Activated T-cell treated with anti-CD3 and anti-CD28 coated beads, Interleukin-2, amount 50 U/mL, for 4 hours (primary cell): ENCODE measurements around the gene PTGR1. TPM values are rescaled to one million over a fixed set of nuclear protein-coding genes. Genes with fewer than 3 reads are reported as not detected.
A peak's percentile ranks its signal among the peaks of the same experiment; 100 is the strongest.
"Not testable (repeated sequence)": the region's sequence is repeated elsewhere in the genome, so short reads cannot be mapped to it uniquely, and the experiment has no call there.

Experiments
- ATAC-seq, 2 donors: fragments of 200-7000 bp; cut with Tn5 transposase; one replicate each; pipeline ENCODE4 v1.10.0; 2021
- DNase-seq: peaks from one replicate; pipeline ENCODE4 v3.0.0-alpha.2; 2020
- H3K27me3 Mint-ChIP-seq: one replicate; pipeline ENCODE4 v1.8.0; 2021; ENCODE audit warnings: low read depth, mixed read lengths
- H3K36me3 Mint-ChIP-seq: one replicate; pipeline ENCODE4 v1.8.0; 2022; ENCODE audit warnings: mixed read lengths; ENCODE audit not compliant: insufficient read depth
- H3K4me1 Mint-ChIP-seq: one replicate; pipeline ENCODE4 v1.8.0; 2021; ENCODE audit warnings: low read depth, mixed read lengths
- H3K4me3 Mint-ChIP-seq: one replicate; pipeline ENCODE4 v1.8.0; 2021; ENCODE audit warnings: mild to moderate bottlenecking, moderate library complexity, mixed read lengths
- H3K9me3 Mint-ChIP-seq: one replicate; pipeline ENCODE4 v1.8.0; 2021; ENCODE audit warnings: mixed read lengths
- total RNA-seq, 3 donors: library from RNA; stranded (reverse); gene quantifications; one replicate each; pipeline ENCODE4 v1.2.1, GENCODE V29; 2021

PTGR1 gene
- total RNA-seq, 3 donors from 2014 or later = 0.26 to 0.73 (median 0.38) TPM

- H3K4me3 Mint-ChIP-seq = no peak overlapping the region
- peaks cover 35% of the 10 kb centered on the region for H3K27me3 Mint-ChIP-seq
- H3K9me3 Mint-ChIP-seq = no peaks in the 10 kb centered on the region
- ATAC-seq (no peak), DNase-seq (no peak)
- peaks cover 18% of the 10 kb centered on the region for H3K4me1 Mint-ChIP-seq
- no peaks in the 10 kb centered on the region for H3K36me3 Mint-ChIP-seq
Measured at GRCh38 chr9:111601237-111602018, 2.0 kb upstream of the PTGR1 start.

DNA sequence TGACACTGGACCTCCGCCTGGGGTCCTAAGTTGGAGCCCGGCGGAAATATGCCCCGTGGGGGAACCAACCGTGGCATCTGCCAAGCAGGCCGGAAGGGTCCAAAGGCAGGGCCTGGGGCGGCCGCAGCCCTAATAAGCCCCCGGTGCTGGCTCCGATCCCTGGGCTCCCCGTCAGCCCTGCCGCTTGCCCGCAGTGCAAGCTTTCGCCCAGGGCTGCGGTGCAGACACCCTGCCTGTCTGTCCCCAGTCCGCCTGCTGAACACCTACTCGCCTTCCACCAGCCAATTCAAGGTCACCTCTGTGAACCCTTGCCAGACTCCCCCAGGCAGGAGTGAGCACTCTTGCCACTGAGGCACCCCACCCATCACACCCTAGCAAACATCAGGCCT lies 502 bp upstream of the PTGR1 start:
- H3K4me3 Mint-ChIP-seq = peak overlapping the region; percentile 83
- H3K9me3 Mint-ChIP-seq = no peaks in the 10 kb centered on the region
- no peaks in the 10 kb centered on the region for H3K36me3 Mint-ChIP-seq
- no peak for ATAC-seq
- peaks cover 18% of the 10 kb centered on the region for H3K4me1 Mint-ChIP-seq
- DNase-seq = no peak
- H3K27me3 Mint-ChIP-seq = peaks cover 35% of the 10 kb centered on the region

DNA sequence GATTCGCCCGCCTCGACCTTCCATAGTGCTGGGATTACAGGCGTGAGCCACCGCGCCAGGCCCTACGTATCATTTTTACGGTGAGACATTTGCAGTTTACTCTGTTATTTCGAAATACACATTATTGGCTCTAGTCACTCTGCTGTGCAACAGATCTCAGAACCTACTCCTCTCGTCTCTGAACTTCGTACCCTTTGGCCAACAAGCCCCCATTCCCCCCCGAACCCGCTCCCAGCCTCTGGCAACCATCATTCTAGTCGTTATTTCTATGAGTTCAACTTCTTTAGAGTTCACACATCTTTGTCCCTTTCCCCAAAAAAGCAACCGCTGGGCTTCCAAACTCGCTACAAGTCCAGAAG lies 735 bp downstream of the PTGR1 start:
- DNase-seq = no peak
- peak overlapping the region; percentile 83 for H3K4me3 Mint-ChIP-seq
- H3K9me3 Mint-ChIP-seq = no peaks in the 10 kb centered on the region
- peaks cover 35% of the 10 kb centered on the region for H3K27me3 Mint-ChIP-seq
- ATAC-seq = peak; percentile 35 to 44
- peaks cover 18% of the 10 kb centered on the region for H3K4me1 Mint-ChIP-seq
- no peaks in the 10 kb centered on the region for H3K36me3 Mint-ChIP-seq

- peaks cover 36% of the 10 kb centered on the region for H3K27me3 Mint-ChIP-seq
- peak overlapping the region; percentile 83 for H3K4me3 Mint-ChIP-seq
- no peaks in the 10 kb centered on the region for H3K9me3 Mint-ChIP-seq
- peak; percentile 41 to 56 for ATAC-seq
- H3K36me3 Mint-ChIP-seq = no peaks in the 10 kb centered on the region
- peak; percentile 58 for DNase-seq
- peaks cover 18% of the 10 kb centered on the region for H3K4me1 Mint-ChIP-seq
Measured at GRCh38 chr9:111597852-111598732, 1.4 kb downstream of the PTGR1 start.

DNA sequence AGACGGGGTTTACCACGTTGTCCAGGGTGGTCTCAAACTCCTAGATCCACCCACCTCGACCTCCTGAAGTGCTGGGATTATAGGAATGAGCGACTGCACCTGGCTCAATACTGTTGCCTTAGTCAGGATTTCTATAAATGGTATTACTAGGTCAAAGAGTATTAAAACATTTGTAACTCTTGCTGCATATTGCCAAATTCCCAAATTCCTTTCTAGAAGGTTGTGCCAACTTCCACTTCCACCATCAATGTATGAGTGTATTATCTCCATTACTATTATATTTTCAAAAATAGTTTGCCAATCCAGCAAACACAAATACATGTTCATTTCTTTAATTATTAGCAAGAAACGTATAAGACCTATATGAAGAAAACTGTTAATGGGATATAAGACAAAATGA lies 10.6 kb downstream of the PTGR1 start:
- Mint-ChIP-seq H3K4me3 (no peak overlapping the region), H3K36me3 (no peaks in the 10 kb centered on the region), H3K27me3 (peaks cover 3% of the 10 kb centered on the region), H3K4me1 (no peaks in the 10 kb centered on the region), H3K9me3 (no peaks in the 10 kb centered on the region)
- DNase-seq = no peak
- no peak for ATAC-seq

GRCh38 chr9:111586378-111586777 lies 13.1 kb downstream of the PTGR1 start:
- Mint-ChIP-seq H3K36me3 (no peaks in the 10 kb centered on the region), H3K4me3 (no peak overlapping the region), H3K9me3 (no peaks in the 10 kb centered on the region), H3K4me1 (no peaks in the 10 kb centered on the region), H3K27me3 (peaks cover 2% of the 10 kb centered on the region)
- no peak for ATAC-seq
- DNase-seq = no peak

DNA sequence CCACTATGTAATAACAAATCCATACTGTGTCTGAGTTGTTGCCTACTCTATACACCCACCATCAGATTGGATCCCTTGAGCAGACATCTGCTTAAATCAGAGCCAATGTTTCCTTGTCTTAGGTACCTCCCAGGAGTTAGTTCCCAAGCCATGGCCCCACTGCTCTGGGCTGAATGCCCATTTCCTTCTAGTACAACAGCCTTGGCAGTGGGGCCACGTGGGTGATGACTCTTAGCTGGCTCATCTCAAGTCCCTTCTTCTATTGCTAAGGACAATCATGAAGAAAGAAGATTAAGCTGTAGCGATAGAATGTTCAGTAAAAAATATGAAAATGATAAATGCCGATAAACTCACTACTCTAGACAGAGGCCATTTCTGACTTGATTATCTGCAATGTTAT lies 16.6 kb downstream of the PTGR1 start:
- H3K36me3 Mint-ChIP-seq = no peaks in the 10 kb centered on the region
- H3K9me3 Mint-ChIP-seq = no peaks in the 10 kb centered on the region
- H3K27me3 Mint-ChIP-seq = peaks cover 4% of the 10 kb centered on the region
- H3K4me1 Mint-ChIP-seq = no peaks in the 10 kb centered on the region
- no peak for DNase-seq
- no peak overlapping the region for H3K4me3 Mint-ChIP-seq
- ATAC-seq = no peak

GRCh38 chr9:111572950-111573604 lies 26.4 kb downstream of the PTGR1 start:
- Mint-ChIP-seq H3K4me1 (no peaks in the 10 kb centered on the region), H3K27me3 (no peaks in the 10 kb centered on the region), H3K4me3 (no peak overlapping the region), H3K9me3 (peaks cover 16% of the 10 kb centered on the region), H3K36me3 (peaks cover 5% of the 10 kb centered on the region)
- ATAC-seq (no peak), DNase-seq (no peak)

- peaks cover 34% of the 10 kb centered on the region for H3K9me3 Mint-ChIP-seq
- not testable (repeated sequence) for H3K36me3 Mint-ChIP-seq, DNase-seq, H3K4me1 Mint-ChIP-seq, H3K4me3 Mint-ChIP-seq, ATAC-seq, H3K27me3 Mint-ChIP-seq
Measured at GRCh38 chr9:111568127-111568526, 31.3 kb downstream of the PTGR1 start.

DNA sequence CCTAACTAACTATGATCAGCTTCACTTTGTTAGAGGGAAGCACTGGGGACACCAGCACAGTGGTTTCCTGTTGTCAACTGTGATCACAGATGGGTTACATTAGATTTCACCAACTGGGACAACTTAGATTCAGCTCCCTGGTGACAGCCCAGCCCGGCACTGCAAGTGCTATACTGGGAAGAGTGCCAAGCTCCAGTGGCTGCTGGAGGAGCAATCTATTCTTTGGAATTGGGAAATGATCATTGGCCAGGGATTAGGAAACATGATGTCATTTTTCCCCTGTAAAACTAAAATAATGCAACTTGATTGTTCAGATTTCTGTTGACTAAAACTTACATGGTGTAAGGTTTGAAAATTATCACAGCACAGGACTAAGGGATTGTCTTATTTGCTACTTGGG lies 33.2 kb downstream of the PTGR1 start:
- H3K4me3 Mint-ChIP-seq = no peak overlapping the region
- H3K27me3 Mint-ChIP-seq = no peaks in the 10 kb centered on the region
- peaks cover 40% of the 10 kb centered on the region for H3K9me3 Mint-ChIP-seq
- H3K4me1 Mint-ChIP-seq = no peaks in the 10 kb centered on the region
- peaks cover 10% of the 10 kb centered on the region for H3K36me3 Mint-ChIP-seq
- no peak for ATAC-seq
- no peak for DNase-seq

GRCh38 chr9:111561165-111561719 lies 38.2 kb downstream of the PTGR1 start:
- no peaks in the 10 kb centered on the region for H3K27me3 Mint-ChIP-seq
- DNase-seq (no peak), ATAC-seq (no peak)
- H3K4me1 Mint-ChIP-seq = no peaks in the 10 kb centered on the region
- H3K36me3 Mint-ChIP-seq = peaks cover 8% of the 10 kb centered on the region
- H3K4me3 Mint-ChIP-seq = no peak overlapping the region
- H3K9me3 Mint-ChIP-seq = peaks cover 36% of the 10 kb centered on the region

- ATAC-seq = no peak
- H3K36me3 Mint-ChIP-seq = peaks cover 10% of the 10 kb centered on the region
- peaks cover 53% of the 10 kb centered on the region for H3K9me3 Mint-ChIP-seq
- no peak overlapping the region for H3K4me3 Mint-ChIP-seq
- H3K27me3 Mint-ChIP-seq = no peaks in the 10 kb centered on the region
- H3K4me1 Mint-ChIP-seq = no peaks in the 10 kb centered on the region
- DNase-seq = no peak
Measured at GRCh38 chr9:111559000-111559610, 40.3 kb downstream of the PTGR1 start.

GRCh38 chr9:111555425-111555824 lies 44.0 kb downstream of the PTGR1 start:
- peaks cover 17% of the 10 kb centered on the region for H3K36me3 Mint-ChIP-seq
- H3K9me3 Mint-ChIP-seq = peaks cover 51% of the 10 kb centered on the region
- not testable (repeated sequence) for H3K27me3 Mint-ChIP-seq

GRCh38 chr9:111548623-111549022 lies 50.8 kb downstream of the PTGR1 start:
- Mint-ChIP-seq H3K4me1 (no peaks in the 10 kb centered on the region), H3K36me3 (peaks cover 42% of the 10 kb centered on the region), H3K4me3 (no peak overlapping the region), H3K9me3 (peaks cover 63% of the 10 kb centered on the region), H3K27me3 (no peaks in the 10 kb centered on the region)
- DNase-seq (no peak), ATAC-seq (no peak)

More at GRCh38 chr9:111555425-111555824, 44.0 kb downstream of the PTGR1 start:
- H3K4me1 Mint-ChIP-seq, ATAC-seq, DNase-seq, H3K4me3 Mint-ChIP-seq: not testable (repeated sequence)
